Ishikawa (cell line): Measurements from ENCODE around the gene ANXA6.

Experiments
- CEBPB ChIP-seq: IDR thresholded peaks from 2 replicates; pipeline ENCODE4 v1.6.1; 2012
- CREB1 ChIP-seq: IDR thresholded peaks from 2 replicates; pipeline ENCODE4 v1.6.1; 2012; ENCODE audit warnings: low read depth
- EGR1 ChIP-seq: IDR thresholded peaks from 2 replicates; pipeline ENCODE4 v1.6.1; 2012
- EP300 ChIP-seq: IDR thresholded peaks from 2 replicates; pipeline ENCODE4 v1.6.1; 2012; ENCODE audit warnings: borderline replicate concordance
- FOXM1 ChIP-seq: IDR thresholded peaks from 2 replicates; pipeline ENCODE4 v1.6.1; 2012; ENCODE audit warnings: low read depth, borderline replicate concordance
- MAX ChIP-seq: IDR thresholded peaks from 2 replicates; pipeline ENCODE4 v1.6.1; 2012
- REST ChIP-seq: IDR thresholded peaks from 2 replicates; pipeline ENCODE4 v1.6.1; 2012; ENCODE audit warnings: low read depth, mild to moderate bottlenecking
- TAF1 ChIP-seq: IDR thresholded peaks from 2 replicates; pipeline ENCODE4 v1.6.1; 2012; ENCODE audit warnings: low read depth, mild to moderate bottlenecking
- USF1 ChIP-seq: IDR thresholded peaks from 2 replicates; pipeline ENCODE4 v1.6.1; 2012
- YY1 ChIP-seq: IDR thresholded peaks from 2 replicates; pipeline ENCODE4 v1.6.1; 2012; ENCODE audit warnings: low read depth

- TF ChIP-seq EP300 = no peak
- no peak for TF ChIP-seq USF1
- TF ChIP-seq TAF1 = no peak
- no peak for TF ChIP-seq MAX
- no peak for TF ChIP-seq YY1
- TF ChIP-seq CREB1 = no peak
- no peak for TF ChIP-seq REST
- TF ChIP-seq EGR1 = no peak
- TF ChIP-seq CEBPB = no peak
- TF ChIP-seq FOXM1 = no peak
Observed at GRCh38 chr5:151147033-151147432, 10.5 kb downstream of the ANXA6 start.
